ENCODE measurements around the gene CDHR5. TPM values are rescaled to one million over a fixed set of nuclear protein-coding genes. Genes with fewer than 3 reads are reported as not detected.

CDHR5 gene
- total RNA-seq, 5 donors from 2014 or later (not counting 1 experiment from before 2014, with no cell fraction given), result 0.26 to 0.29 TPM; not detected in 3

DNA sequence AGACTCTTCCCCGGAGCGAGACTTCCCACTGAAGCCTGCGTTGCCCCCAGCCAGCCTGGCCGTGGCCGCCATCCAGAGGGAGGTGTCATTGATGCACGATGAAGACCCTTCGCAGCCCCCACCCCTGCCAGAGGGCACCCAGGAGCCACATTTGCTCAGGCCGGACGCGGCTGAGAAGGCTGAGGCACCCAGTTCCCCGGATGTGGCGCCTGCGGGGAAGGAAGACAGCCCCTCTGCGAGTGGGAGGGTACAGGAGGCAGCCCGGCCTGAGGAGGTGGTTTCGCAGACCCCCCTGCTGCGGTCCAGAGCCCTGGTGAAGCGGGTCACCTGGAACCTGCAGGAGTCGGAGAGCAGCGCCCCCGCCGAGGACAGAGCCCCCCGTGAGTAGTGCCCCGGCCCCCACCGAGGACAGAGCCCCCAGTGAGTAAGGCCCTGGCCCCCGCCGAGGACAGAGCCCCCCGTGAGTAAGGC lies 15.4 kb downstream of the CDHR5 start:
- 92% methylated on average over 22 of the region's 28 CpGs for WGBS (ENCODE audit: insufficient coverage)
- Mint-ChIP-seq H3K4me3 (no peak overlapping the region), H3K27ac (no peak overlapping the region), H3K27me3 (no peaks in the 10 kb centered on the region), H3K4me1 (peaks cover 4 to 16% (median 11%) of the 10 kb centered on the region in 3 donors), H3K36me3 (peaks cover 19% of the 10 kb centered on the region), H3K9me3 (no peaks in the 10 kb centered on the region)
- ChIA-PET CTCF (no interaction called here), POLR2A (no interaction called here)
- DNase-seq (no peak), ATAC-seq (replicated peaks in 1 of 4) (no peak)
- no peaks in the 10 kb centered on the region for H3K27me3 ChIP-seq (replicated peaks in 1 of 2; ENCODE audit: control insufficient read depth in 2 of 2, extremely low read depth in 1 of 2, insufficient read depth in 2 of 2, low read length in 1 of 2)
- no peak overlapping the region for H3K4me3 ChIP-seq (ENCODE audit: control insufficient read depth in 1 of 2, extremely low read depth in 1 of 2, low read length in 1 of 2)
- H3K4me1 ChIP-seq (ENCODE audit: control insufficient read depth in 1 of 2, extremely low read depth in 1 of 2, insufficient read depth in 2 of 2, low read length in 2 of 2), result peaks cover 4 to 21% of the 10 kb centered on the region in 2 experiments
- peaks cover 32 to 94% of the 10 kb centered on the region in 2 donors for H3K36me3 ChIP-seq (ENCODE audit: control insufficient read depth in 2 of 2, extremely low read depth in 1 of 2, insufficient read depth in 1 of 2, low read length in 1 of 2)
- no peak overlapping the region for H3K27ac ChIP-seq (ENCODE audit: low read length)
- no peaks in the 10 kb centered on the region for H3K9me3 ChIP-seq

GRCh38 chr11:608791-609251 lies 15.9 kb downstream of the CDHR5 start:
- Histone ChIP-seq H3K4me1 (ENCODE audit: control insufficient read depth in 1 of 2, extremely low read depth in 1 of 2, insufficient read depth in 2 of 2, low read length in 2 of 2) (peaks cover 2 to 15% of the 10 kb centered on the region in 2 experiments), H3K9me3 (no peaks in the 10 kb centered on the region), H3K27ac (ENCODE audit: low read length) (no peak overlapping the region), H3K4me3 (ENCODE audit: control insufficient read depth in 1 of 2, extremely low read depth in 1 of 2, low read length in 1 of 2) (no peak overlapping the region), H3K36me3 (ENCODE audit: control insufficient read depth in 2 of 2, extremely low read depth in 1 of 2, insufficient read depth in 1 of 2, low read length in 1 of 2) (peaks cover 36 to 95% of the 10 kb centered on the region in 2 donors), H3K27me3 (replicated peaks in 1 of 2; ENCODE audit: control insufficient read depth in 2 of 2, extremely low read depth in 1 of 2, insufficient read depth in 2 of 2, low read length in 1 of 2) (no peaks in the 10 kb centered on the region)
- Mint-ChIP-seq H3K4me1 (peaks cover 4 to 12% (median 7%) of the 10 kb centered on the region in 3 donors), H3K36me3 (peaks cover 23% of the 10 kb centered on the region), H3K27me3 (no peaks in the 10 kb centered on the region), H3K27ac (peak overlapping the region in 1 of 2 donors; percentile 39), H3K9me3 (no peaks in the 10 kb centered on the region), H3K4me3 (no peak overlapping the region)
- CTCF ChIA-PET, result no interaction called here
- POLR2A ChIA-PET, result no interaction called here
- no peak for ATAC-seq (replicated peaks in 1 of 4)
- 91% methylated on average over 19 of the region's 28 CpGs for WGBS (ENCODE audit: insufficient coverage)
- no peak for DNase-seq

DNA sequence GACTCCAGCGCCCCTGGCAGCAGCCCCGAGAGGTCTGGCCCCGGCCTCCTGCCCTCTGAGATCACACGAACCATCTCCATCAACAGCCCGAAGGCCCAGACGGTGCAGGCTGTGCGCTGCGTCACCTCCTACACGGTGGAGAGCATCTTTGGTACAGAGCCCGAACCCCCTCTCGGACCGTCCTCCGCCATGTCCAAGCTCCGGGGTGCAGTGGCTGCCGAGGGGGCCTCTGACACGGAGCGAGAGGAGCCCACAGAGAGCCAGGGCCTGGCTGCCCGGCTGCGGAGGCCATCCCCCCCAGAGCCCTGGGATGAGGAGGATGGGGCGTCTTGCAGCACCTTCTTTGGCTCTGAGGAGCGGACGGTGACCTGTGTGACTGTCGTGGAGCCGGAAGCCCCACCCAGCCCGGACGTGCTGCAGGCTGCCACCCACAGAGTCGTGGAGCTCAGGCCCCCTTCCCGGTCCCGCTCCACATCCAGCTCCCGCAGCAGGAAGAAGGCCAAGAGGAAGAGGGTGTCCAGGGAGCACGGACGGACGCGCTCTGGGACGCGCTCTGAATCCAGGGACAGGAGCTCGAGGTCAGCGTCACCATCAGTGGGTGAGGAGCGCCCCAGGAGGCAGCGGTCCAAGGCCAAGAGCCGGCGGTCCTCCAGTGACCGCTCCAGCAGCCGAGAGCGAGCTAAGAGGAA lies 16.6 kb downstream of the CDHR5 start:
- Histone ChIP-seq H3K36me3 (ENCODE audit: control insufficient read depth in 2 of 2, extremely low read depth in 1 of 2, insufficient read depth in 1 of 2, low read length in 1 of 2) (peaks cover 36 to 97% of the 10 kb centered on the region in 2 donors), H3K9me3 (no peaks in the 10 kb centered on the region), H3K4me3 (ENCODE audit: control insufficient read depth in 1 of 2, extremely low read depth in 1 of 2, low read length in 1 of 2) (no peak overlapping the region), H3K27me3 (replicated peaks in 1 of 2; ENCODE audit: control insufficient read depth in 2 of 2, extremely low read depth in 1 of 2, insufficient read depth in 2 of 2, low read length in 1 of 2) (no peaks in the 10 kb centered on the region), H3K27ac (ENCODE audit: low read length) (no peak overlapping the region), H3K4me1 (ENCODE audit: control insufficient read depth in 1 of 2, extremely low read depth in 1 of 2, insufficient read depth in 2 of 2, low read length in 2 of 2) (peaks cover 0 to 9% of the 10 kb centered on the region in 2 experiments)
- ChIA-PET CTCF (no interaction called here), POLR2A (no interaction called here)
- Mint-ChIP-seq H3K9me3 (no peaks in the 10 kb centered on the region), H3K27ac (no peak overlapping the region), H3K4me3 (no peak overlapping the region), H3K27me3 (no peaks in the 10 kb centered on the region), H3K4me1 (peaks cover 3 to 7% (median 4%) of the 10 kb centered on the region in 3 donors), H3K36me3 (peaks cover 23% of the 10 kb centered on the region)
- DNase-seq (no peak), ATAC-seq (replicated peaks in 1 of 4) (no peak)
- 97% methylated on average over 38 of the region's 45 CpGs for WGBS (ENCODE audit: insufficient coverage)

- CTCF ChIA-PET, result no interaction called here
- no peaks in the 10 kb centered on the region for H3K27me3 ChIP-seq (replicated peaks in 1 of 2; ENCODE audit: control insufficient read depth in 2 of 2, extremely low read depth in 1 of 2, insufficient read depth in 2 of 2, low read length in 1 of 2)
Measured at GRCh38 chr11:607020-607780, 17.6 kb downstream of the CDHR5 start.

GRCh38 chr11:606245-606644 lies 18.5 kb downstream of the CDHR5 start:
- Histone ChIP-seq H3K27me3 (replicated peaks in 1 of 2; ENCODE audit: control insufficient read depth in 2 of 2, extremely low read depth in 1 of 2, insufficient read depth in 2 of 2, low read length in 1 of 2) (no peaks in the 10 kb centered on the region), H3K27ac (ENCODE audit: low read length) (no peak overlapping the region), H3K4me1 (ENCODE audit: control insufficient read depth in 1 of 2, extremely low read depth in 1 of 2, insufficient read depth in 2 of 2, low read length in 2 of 2) (no peaks in the 10 kb centered on the region), H3K36me3 (ENCODE audit: control insufficient read depth in 2 of 2, extremely low read depth in 1 of 2, insufficient read depth in 1 of 2, low read length in 1 of 2) (peaks cover 43 to 92% of the 10 kb centered on the region in 2 donors), H3K9me3 (no peaks in the 10 kb centered on the region), H3K4me3 (ENCODE audit: control insufficient read depth in 1 of 2, extremely low read depth in 1 of 2, low read length in 1 of 2) (no peak overlapping the region)
- Mint-ChIP-seq H3K9me3 (no peaks in the 10 kb centered on the region), H3K36me3 (peaks cover 24% of the 10 kb centered on the region), H3K4me1 (peaks cover 0 to 2% (median 0%) of the 10 kb centered on the region in 3 donors), H3K27ac (no peak overlapping the region), H3K27me3 (no peaks in the 10 kb centered on the region), H3K4me3 (no peak overlapping the region)
- WGBS (ENCODE audit: insufficient coverage), result 88% methylated on average over 13 of the region's 19 CpGs
- ChIA-PET CTCF (no interaction called here), POLR2A (no interaction called here)
- DNase-seq (no peak), ATAC-seq (replicated peaks in 1 of 4) (no peak)

More at GRCh38 chr11:607020-607780, 17.6 kb downstream of the CDHR5 start:
- no peaks in the 10 kb centered on the region for H3K9me3 Mint-ChIP-seq
- WGBS (ENCODE audit: insufficient coverage), result 94% methylated on average over 35 of the region's 35 CpGs
- peaks cover 2 to 4% (median 2%) of the 10 kb centered on the region in 3 donors for H3K4me1 Mint-ChIP-seq
- Histone ChIP-seq H3K9me3 (no peaks in the 10 kb centered on the region), H3K27ac (ENCODE audit: low read length) (no peak overlapping the region), H3K36me3 (ENCODE audit: control insufficient read depth in 2 of 2, extremely low read depth in 1 of 2, insufficient read depth in 1 of 2, low read length in 1 of 2) (peaks cover 36 to 92% of the 10 kb centered on the region in 2 donors), H3K4me1 (ENCODE audit: control insufficient read depth in 1 of 2, extremely low read depth in 1 of 2, insufficient read depth in 2 of 2, low read length in 2 of 2) (peaks cover 0 to under 1% of the 10 kb centered on the region in 2 experiments), H3K4me3 (ENCODE audit: control insufficient read depth in 1 of 2, extremely low read depth in 1 of 2, low read length in 1 of 2) (no peak overlapping the region)
- H3K36me3 Mint-ChIP-seq, result peaks cover 20% of the 10 kb centered on the region
- POLR2A ChIA-PET, result no interaction called here
- DNase-seq, result no peak
- no peak for ATAC-seq (replicated peaks in 1 of 4)
- H3K27ac Mint-ChIP-seq, result no peak overlapping the region
- H3K4me3 Mint-ChIP-seq, result no peak overlapping the region
- H3K27me3 Mint-ChIP-seq, result no peaks in the 10 kb centered on the region

GRCh38 chr11:605286-606129 lies 19.2 kb downstream of the CDHR5 start:
- H3K36me3 ChIP-seq (ENCODE audit: control insufficient read depth in 2 of 2, extremely low read depth in 1 of 2, insufficient read depth in 1 of 2, low read length in 1 of 2), result peaks cover 45 to 89% of the 10 kb centered on the region in 2 donors
- no peaks in the 10 kb centered on the region for H3K27me3 ChIP-seq (replicated peaks in 1 of 2; ENCODE audit: control insufficient read depth in 2 of 2, extremely low read depth in 1 of 2, insufficient read depth in 2 of 2, low read length in 1 of 2)
- H3K9me3 ChIP-seq, result no peaks in the 10 kb centered on the region
- peaks cover 24% of the 10 kb centered on the region for H3K36me3 Mint-ChIP-seq
- WGBS (ENCODE audit: insufficient coverage), result 95% methylated on average over 21 of the region's 33 CpGs
- ATAC-seq (replicated peaks in 1 of 4), result no peak
- ChIA-PET POLR2A (no interaction called here), CTCF (no interaction called here)
- H3K27ac Mint-ChIP-seq, result no peak overlapping the region
- H3K27me3 Mint-ChIP-seq, result no peaks in the 10 kb centered on the region
- no peak overlapping the region for H3K4me3 Mint-ChIP-seq
- no peaks in the 10 kb centered on the region for H3K4me1 ChIP-seq (ENCODE audit: control insufficient read depth in 1 of 2, extremely low read depth in 1 of 2, insufficient read depth in 2 of 2, low read length in 2 of 2)
- DNase-seq, result no peak
- no peak overlapping the region for H3K27ac ChIP-seq (ENCODE audit: low read length)
- no peak overlapping the region for H3K4me3 ChIP-seq (ENCODE audit: control insufficient read depth in 1 of 2, extremely low read depth in 1 of 2, low read length in 1 of 2)
- no peaks in the 10 kb centered on the region for H3K4me1 Mint-ChIP-seq
- no peaks in the 10 kb centered on the region for H3K9me3 Mint-ChIP-seq
